ENCODE measurements around the gene FAM241A.

FAM241A gene

GRCh38 chr4:112185334-112185733 lies 40.1 kb downstream of the FAM241A start:
- TF ChIP-seq CTCF (IDR thresholded peaks at IDR 0.05; ENCODE audit: low read depth, low read length) (no peak), EZH2phosphoT487 (IDR thresholded peaks at IDR 0.05; ENCODE audit: low read depth) (no peak)
- Histone ChIP-seq H3K4me3 (ENCODE audit: low read length) (peak overlapping the region; percentile 28), H3K27me3 (ENCODE audit: low read depth, low read length) (no peaks in the 10 kb centered on the region), H2AFZ (ENCODE audit: low read depth, low read length) (peak overlapping the region; percentile 8; the same call in 1 of the 2 replicates), H3K9ac (ENCODE audit: low read length) (peak overlapping the region; percentile 38; the same call in 1 of the 2 replicates), H3K4me1 (ENCODE audit: low read length) (peaks cover 34% of the 10 kb centered on the region), H3K4me2 (ENCODE audit: low read length) (peak overlapping the region; percentile 72), H3K79me2 (ENCODE audit: low read length) (no peaks in the 10 kb centered on the region), H3K9me3 (ENCODE audit: insufficient read depth, low read length) (no peaks in the 10 kb centered on the region), H3K27ac (ENCODE audit: low read length) (peak overlapping the region; percentile 91), H3K36me3 (replicated peaks; ENCODE audit: low read depth, low read length) (peaks cover 6% of the 10 kb centered on the region), H4K20me1 (ENCODE audit: insufficient read depth, low read length) (no peaks in the 10 kb centered on the region)

- no peaks in the 10 kb centered on the region for H3K9me3 ChIP-seq (ENCODE audit: insufficient read depth, low read length)
- H3K79me2 ChIP-seq (ENCODE audit: low read length), result no peaks in the 10 kb centered on the region
- H3K36me3 ChIP-seq (replicated peaks; ENCODE audit: low read depth, low read length), result peaks cover 6% of the 10 kb centered on the region
- H3K4me3 ChIP-seq (ENCODE audit: low read length), result peak overlapping the region; percentile 28
- H3K4me2 ChIP-seq (ENCODE audit: low read length), result peak overlapping the region; percentile 72
- TF ChIP-seq CTCF (IDR thresholded peaks at IDR 0.05; ENCODE audit: low read depth, low read length) (no peak), EZH2phosphoT487 (IDR thresholded peaks at IDR 0.05; ENCODE audit: low read depth) (no peak)
- no peaks in the 10 kb centered on the region for H3K27me3 ChIP-seq (ENCODE audit: low read depth, low read length)
- H2AFZ ChIP-seq (ENCODE audit: low read depth, low read length), result peak overlapping the region; percentile 8; the same call in 1 of the 2 replicates
- peaks cover 34% of the 10 kb centered on the region for H3K4me1 ChIP-seq (ENCODE audit: low read length)
- H3K27ac ChIP-seq (ENCODE audit: low read length), result peak overlapping the region; percentile 91
- H4K20me1 ChIP-seq (ENCODE audit: insufficient read depth, low read length), result no peaks in the 10 kb centered on the region
- peak overlapping the region; percentile 38; the same call in 1 of the 2 replicates for H3K9ac ChIP-seq (ENCODE audit: low read length)
These were observed 40.8 kb downstream of the FAM241A start for GRCh38 chr4:112185740-112186670.

GRCh38 chr4:112189754-112190153 lies 44.5 kb downstream of the FAM241A start:
- H3K36me3 ChIP-seq (replicated peaks; ENCODE audit: low read depth, low read length), result peaks cover 6% of the 10 kb centered on the region

More at GRCh38 chr4:112189754-112190153, 44.5 kb downstream of the FAM241A start:
- no peak overlapping the region for H3K27ac ChIP-seq (ENCODE audit: low read length)
- H3K9ac ChIP-seq (ENCODE audit: low read length), result no peak overlapping the region
- no peak overlapping the region for H3K4me3 ChIP-seq (ENCODE audit: low read length)
- no peaks in the 10 kb centered on the region for H3K79me2 ChIP-seq (ENCODE audit: low read length)
- H2AFZ ChIP-seq (ENCODE audit: low read depth, low read length), result no peak overlapping the region
- H3K4me1 ChIP-seq (ENCODE audit: low read length), result peaks cover 18% of the 10 kb centered on the region
- no peaks in the 10 kb centered on the region for H3K27me3 ChIP-seq (ENCODE audit: low read depth, low read length)
- H3K9me3 ChIP-seq (ENCODE audit: insufficient read depth, low read length), result no peaks in the 10 kb centered on the region
- H4K20me1 ChIP-seq (ENCODE audit: insufficient read depth, low read length), result no peaks in the 10 kb centered on the region
- TF ChIP-seq EZH2phosphoT487 (IDR thresholded peaks at IDR 0.05; ENCODE audit: low read depth) (no peak), CTCF (IDR thresholded peaks at IDR 0.05; ENCODE audit: low read depth, low read length) (peak; percentile 28)
- H3K4me2 ChIP-seq (ENCODE audit: low read length), result no peak overlapping the region

Data from OCI-LY3 (cell line).